H54 (cell line): Measurements from ENCODE around the gene ABTB2.
"Not testable (repeated sequence)": the region's sequence is repeated elsewhere in the genome, so short reads cannot be mapped to it uniquely, and the experiment has no call there.

Source experiments
- DNase-seq: peaks from one replicate; pipeline ENCODE4 v3.0.0; 2011; ENCODE audit warnings: low spot score, mixed read lengths; ENCODE audit not compliant: insufficient read length
- FAIRE-seq: peaks from 3 replicates; lab custom pipeline; 2011; peaks lifted over from hg19 to GRCh38; lab: Jason Lieb, UNC
- POLR2A ChIP-seq: IDR thresholded peaks from 2 replicates; pipeline ENCODE4 v1.6.1; 2011; ENCODE audit warnings: low read depth, mild to moderate bottlenecking, low read length

The ABTB2 gene

GRCh38 chr11:34260072-34260575, 97.7 kb downstream of the ABTB2 start:
- no peak for FAIRE-seq
- no peak for TF ChIP-seq POLR2A
- DNase-seq: no peak

DNA sequence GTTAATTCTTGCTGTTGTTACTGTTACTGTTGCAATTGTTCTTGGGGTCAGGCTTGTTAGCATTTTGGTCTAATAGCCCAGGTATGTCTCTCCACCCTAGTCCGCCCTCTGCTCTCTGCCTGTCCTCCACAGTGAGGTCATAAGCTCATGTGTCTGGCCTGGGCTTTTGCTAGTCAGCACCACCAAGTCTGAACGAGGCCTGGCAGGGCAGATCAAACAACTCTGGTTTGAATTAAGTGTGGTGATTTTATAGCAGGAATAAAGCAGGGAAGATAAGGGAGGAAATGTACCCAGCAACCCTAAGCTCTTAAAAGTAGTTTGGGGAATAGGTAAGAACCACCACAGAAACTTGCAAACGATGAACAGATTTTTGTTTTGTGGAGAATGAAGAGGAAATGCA, 98.7 kb downstream of the ABTB2 start:
- DNase-seq (no peak), FAIRE-seq (no peak)
- no peak for TF ChIP-seq POLR2A

GRCh38 chr11:34256626-34257025, 101.2 kb downstream of the ABTB2 start:
- FAIRE-seq: no peak
- TF ChIP-seq POLR2A: no peak
- DNase-seq: no peak

DNA sequence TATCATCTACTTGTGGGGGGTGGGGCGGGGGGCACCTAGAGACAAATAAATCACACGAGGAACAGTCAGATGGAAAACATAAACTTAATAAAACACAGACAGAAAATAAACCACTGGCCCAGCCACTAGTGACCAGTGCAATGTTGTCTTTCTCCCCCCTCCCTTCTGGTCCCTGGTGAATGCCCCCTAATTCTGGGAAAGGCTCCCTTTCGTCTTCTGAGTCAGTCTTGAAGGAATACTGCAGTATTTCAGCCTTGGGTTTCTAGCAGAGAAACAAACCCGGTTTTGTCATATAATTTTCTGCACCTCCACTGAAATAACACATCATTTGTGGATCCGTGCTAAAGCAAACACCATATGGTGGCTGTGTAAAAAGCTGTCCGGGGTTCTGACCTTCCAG, 101.7 kb downstream of the ABTB2 start:
- DNase-seq (no peak), FAIRE-seq (no peak)
- TF ChIP-seq POLR2A: no peak

DNA sequence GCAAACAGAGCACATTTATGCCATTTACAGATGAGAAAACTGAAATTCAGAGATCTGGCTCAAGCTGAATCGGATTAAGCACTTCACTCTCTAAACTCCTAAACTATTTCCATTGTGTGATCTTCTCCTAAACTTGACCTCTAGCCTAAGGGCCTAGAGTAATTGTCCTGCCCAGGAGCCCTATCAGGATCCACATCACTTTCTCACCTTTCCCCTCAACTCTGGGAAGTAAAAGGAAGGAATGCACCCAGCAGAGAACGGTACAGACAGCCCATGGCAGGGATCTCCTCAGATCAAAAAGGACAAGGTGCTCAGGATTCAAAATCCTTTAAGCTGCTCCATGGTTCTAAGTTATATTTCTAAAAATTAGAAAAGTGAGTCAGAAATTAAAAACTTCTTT, 102.7 kb downstream of the ABTB2 start:
- DNase-seq (no peak), FAIRE-seq (no peak)
- no peak for TF ChIP-seq POLR2A

- FAIRE-seq (no peak), DNase-seq (no peak)
- no peak for TF ChIP-seq POLR2A
Measured at GRCh38 chr11:34254011-34254410, 103.8 kb downstream of the ABTB2 start.

DNA sequence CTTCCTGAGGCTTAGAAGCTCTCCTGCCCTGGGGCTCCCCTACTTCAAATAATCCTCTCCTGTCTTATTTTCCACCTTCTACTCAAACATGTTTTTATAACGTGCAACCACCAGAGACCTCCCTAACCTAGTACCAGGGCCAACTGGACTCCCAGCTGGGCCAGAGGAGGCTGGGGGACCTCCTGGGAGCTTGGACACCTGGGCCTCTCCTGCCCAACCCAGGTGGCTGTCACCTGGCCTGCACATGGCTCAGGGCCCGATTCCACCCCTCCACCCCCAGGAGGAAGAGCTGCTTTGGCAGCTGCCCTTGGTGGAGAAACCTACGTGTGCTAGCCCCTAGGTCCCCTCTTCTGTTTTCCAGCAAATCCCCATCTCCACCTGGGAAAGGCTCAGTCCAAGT, 105.2 kb downstream of the ABTB2 start:
- no peak for FAIRE-seq

DNA sequence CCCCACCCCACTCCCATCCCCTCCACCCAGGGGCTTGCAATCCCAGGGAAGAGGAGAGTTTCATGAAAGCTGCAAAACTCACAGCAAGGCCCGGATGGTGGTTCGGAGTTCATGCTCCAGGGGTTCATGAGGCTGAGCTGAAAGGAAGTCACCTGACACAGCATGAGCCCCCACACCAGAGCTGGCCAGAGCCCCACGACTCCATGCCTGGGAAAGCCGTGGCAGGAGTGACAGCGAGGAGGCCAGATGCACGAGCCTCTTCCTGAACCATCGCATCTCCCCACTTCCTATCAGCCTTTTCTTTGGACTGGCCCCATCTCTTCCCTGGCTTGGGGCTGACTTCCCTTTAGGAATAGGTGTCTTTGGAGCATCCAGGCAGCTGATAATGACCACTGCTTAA, 105.8 kb downstream of the ABTB2 start:
- FAIRE-seq: no peak

More for the DNA sequence above, 105.2 kb downstream of the ABTB2 start:
- DNase-seq: no peak
- no peak for TF ChIP-seq POLR2A

GRCh38 chr11:34251589-34251980, 106.2 kb downstream of the ABTB2 start:
- TF ChIP-seq POLR2A: no peak
- FAIRE-seq (no peak), DNase-seq (no peak)

More for the DNA sequence above, 105.8 kb downstream of the ABTB2 start:
- no peak for TF ChIP-seq POLR2A
- DNase-seq: no peak

DNA sequence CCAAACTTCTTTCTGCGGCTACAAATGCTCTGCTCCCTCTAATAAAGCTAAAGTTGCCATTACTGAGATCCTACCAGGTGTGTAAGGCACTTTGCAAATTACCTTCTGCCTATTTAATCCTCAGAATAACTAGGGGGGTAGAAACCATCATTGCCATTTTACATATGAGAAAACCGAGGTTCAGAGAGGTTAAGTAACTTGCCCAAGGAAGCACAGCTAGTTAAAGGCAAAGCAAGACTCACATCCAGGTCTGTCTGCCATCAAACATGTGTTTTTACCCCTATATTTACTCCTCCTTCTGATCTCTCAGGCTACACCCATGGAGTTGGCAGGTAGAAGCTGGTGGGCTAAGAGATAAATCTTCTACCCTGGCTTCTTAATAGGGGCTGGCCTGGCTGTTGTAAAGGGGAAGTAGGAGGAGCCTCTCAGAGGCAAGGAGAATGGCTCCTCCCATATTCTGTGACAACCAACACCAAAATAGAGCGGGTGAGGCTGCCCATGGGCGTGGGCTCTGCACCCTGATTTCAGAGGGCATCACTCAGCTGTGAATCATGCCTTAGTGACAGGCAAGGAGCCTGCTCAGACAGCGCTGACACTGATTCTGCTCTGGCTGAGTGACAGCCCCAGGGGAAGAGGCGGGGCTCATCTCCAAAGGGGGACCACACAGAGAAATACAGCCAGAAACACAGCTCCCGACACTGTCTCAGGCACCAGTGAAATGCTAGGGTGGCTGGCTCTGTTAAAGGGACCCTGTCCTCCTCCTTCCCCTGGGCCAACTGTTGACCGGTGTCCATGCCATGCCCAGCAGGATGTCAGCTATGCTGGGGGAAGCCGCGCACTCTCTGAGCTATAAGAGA, 106.8 kb downstream of the ABTB2 start:
- TF ChIP-seq POLR2A: peak; percentile 40; the same call in 1 of the 2 replicates
- FAIRE-seq: no peak
- DNase-seq: peak; percentile 74

DNA sequence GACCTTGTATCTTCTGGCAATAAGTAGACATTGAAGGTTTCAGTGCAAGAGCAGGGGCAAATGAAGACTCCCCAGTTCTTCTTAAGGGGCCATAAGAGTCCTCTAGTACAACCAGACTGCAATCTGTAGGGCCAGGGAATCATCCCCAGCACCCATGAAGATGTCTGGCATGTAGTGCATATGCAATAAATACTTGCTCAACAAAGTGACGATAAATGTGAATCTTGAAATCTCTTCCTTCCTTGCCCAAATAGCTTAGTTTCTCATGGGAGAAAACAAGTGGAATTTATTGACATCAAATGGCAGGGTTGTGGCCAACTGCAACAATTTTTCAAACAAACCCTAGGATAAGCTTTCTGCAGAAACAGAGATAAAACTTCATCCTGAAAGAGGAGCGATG, 107.6 kb downstream of the ABTB2 start:
- TF ChIP-seq POLR2A: no peak
- FAIRE-seq: no peak
- DNase-seq: no peak

- FAIRE-seq (no peak), DNase-seq (no peak)
Measured at GRCh38 chr11:34249439-34249838, 108.4 kb downstream of the ABTB2 start.

DNA sequence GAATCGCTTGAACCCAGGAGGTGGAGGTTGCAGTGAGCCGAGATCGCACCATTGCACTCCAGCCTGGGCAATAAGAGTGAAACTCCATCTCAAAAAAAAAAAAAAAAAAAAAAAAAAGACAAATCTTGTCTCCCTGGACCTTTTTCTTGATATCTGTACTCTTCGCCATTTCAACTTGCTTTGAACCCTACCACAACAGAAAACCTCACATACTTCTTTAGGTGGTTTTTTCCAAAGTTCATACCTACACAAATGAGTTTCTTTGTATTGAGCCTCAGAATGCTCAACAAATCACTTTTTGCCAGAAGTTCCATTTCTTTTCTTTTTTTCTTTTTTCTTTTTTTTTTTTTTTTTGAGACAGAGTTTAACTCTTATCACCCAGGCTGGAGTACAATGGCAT, 111.3 kb downstream of the ABTB2 start:
- not testable (repeated sequence) for DNase-seq, FAIRE-seq

More at GRCh38 chr11:34249439-34249838, 108.4 kb downstream of the ABTB2 start:
- TF ChIP-seq POLR2A: no peak

GRCh38 chr11:34245041-34245440, 112.8 kb downstream of the ABTB2 start:
- TF ChIP-seq POLR2A: no peak
- DNase-seq: no peak
- no peak for FAIRE-seq
